ENCODE results near the gene SS18L1.

SS18L1 gene

DNA sequence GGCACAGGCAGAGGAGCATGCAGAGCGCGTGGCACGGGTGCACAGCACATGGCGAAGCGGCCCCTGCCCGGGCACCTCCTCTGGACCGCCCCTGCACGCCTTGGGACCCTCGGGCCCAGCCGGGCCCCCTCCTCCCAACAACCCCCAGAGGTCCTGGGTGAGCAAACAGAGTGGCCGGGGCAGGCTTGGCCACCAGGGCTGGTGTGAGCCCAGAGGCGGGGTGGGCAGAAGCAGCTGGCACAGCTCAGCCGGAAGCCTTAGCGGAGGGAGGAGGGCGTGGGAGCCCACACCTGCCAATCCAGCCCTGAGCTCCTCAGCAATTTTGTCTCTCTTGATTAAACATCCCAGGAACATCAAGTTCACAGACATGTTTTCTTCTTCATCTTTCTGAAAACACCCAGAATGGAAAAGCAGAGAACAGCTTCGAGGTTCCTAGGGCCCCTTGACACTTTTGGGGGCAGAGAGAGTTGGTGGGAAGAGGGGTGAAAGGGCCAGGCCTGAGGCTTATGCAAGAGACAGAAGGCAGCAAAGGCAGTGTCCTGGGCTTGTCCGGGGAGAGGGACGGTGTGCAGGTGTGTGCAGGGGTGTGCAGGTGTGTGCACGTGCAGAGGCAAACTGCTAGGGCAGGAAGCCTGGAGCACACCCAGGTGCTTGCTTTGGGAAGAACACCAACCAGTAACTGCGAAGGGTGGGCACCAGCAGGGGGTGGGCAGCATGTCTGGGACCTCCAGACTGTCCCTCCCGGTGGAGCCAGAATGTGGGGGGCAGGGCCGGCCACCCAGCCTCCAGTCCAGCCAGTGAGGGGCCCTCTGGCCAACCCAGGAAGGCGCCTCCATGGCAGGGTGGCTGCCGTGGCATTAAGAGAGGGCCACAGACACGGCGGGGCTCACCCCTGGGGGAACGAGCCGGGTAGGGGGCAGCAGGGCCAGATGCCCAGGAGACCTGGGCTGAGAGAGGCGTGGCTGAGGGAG is 71.7 kb downstream of the SS18L1 start:
- DNase-seq = no peak

- no peak for DNase-seq
Measured at GRCh38 chr20:62215991-62216635, 72.5 kb downstream of the SS18L1 start.

DNA sequence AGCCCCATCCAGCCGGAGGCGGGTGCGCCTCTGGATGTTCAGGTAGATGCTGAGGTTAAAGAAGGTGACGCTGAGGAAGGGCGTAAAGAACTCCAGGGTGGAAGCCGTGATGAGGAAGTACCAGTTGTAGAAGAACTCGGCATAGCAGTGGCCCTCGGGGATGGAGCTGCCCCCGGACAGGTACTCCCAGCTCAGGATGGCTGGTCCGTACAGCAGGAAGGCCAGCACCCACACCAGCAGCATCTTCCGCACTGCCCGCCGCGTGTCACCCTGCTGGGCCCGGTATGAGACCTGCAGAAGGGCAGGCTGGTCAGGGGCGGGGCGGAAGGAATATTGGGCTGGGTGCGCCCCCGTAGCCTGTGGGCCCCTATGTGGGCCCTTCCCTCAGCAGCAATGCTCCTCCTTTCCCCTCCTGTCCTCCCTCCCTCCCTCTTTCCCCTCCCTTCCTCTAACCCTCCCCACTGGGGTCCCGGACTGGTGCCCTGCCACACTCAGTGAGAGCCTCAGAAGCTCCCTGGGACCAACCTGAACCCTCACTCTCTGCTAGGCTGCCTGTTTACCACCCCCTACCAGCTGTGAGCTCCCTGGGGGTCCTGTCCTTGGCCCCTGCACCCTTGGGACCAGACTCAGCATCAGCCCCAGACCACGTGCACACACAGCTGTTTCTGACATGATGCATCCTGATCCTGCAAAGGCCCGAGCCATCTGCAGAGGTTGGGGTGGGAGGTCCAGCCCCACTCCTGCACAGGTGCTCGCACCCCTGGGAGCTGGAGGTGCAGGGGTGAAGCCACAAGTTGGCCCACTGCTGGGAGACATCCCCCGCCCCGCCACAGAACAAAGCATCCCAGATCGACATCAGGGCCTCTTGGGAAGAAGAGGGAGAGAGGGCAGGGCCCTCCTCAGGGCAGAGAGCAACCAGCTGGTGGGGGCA is 73.3 kb downstream of the SS18L1 start:
- DNase-seq = no peak

DNA sequence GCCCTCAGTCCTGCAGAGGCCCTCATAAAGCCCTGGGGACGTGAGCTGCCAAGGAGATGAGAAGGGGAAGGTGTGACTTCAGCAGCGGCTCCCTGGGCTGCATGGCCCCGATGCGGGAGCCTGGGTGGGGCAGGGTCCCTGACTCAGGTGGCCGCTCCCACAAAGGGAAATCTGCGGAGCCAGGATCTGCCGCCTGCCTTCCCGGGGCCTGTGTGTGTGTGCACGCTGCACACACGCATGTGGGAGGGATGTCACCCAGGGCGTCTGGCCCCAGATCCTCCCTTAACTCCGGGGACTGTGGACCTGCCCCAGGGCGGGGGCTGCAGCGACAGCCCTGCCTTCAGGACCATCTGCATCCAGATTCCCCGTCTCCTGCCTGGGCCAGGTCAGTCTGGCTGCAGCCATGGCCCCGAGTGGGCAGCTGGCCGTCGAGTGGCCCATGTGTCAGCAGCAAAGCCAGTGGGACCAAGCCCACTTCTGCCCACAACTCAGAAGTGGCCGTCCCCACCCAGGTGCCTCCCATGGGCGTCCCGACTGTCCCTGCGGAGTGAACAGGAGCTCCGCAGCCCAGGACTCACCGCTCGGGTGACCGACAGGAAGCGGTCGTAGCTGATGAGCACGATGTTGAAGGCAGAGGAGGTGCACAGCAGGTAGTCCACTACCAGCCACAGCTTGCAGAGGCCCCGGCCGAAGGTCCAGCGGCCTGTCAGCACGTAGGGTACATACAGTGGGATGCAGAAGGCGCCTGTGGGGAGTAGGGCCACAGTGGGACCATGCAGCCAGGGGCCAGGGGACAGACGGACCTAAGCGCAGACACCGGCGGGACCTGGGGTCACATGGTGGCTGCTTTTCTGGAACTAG is 74.6 kb downstream of the SS18L1 start:
- no peak for DNase-seq

DNA sequence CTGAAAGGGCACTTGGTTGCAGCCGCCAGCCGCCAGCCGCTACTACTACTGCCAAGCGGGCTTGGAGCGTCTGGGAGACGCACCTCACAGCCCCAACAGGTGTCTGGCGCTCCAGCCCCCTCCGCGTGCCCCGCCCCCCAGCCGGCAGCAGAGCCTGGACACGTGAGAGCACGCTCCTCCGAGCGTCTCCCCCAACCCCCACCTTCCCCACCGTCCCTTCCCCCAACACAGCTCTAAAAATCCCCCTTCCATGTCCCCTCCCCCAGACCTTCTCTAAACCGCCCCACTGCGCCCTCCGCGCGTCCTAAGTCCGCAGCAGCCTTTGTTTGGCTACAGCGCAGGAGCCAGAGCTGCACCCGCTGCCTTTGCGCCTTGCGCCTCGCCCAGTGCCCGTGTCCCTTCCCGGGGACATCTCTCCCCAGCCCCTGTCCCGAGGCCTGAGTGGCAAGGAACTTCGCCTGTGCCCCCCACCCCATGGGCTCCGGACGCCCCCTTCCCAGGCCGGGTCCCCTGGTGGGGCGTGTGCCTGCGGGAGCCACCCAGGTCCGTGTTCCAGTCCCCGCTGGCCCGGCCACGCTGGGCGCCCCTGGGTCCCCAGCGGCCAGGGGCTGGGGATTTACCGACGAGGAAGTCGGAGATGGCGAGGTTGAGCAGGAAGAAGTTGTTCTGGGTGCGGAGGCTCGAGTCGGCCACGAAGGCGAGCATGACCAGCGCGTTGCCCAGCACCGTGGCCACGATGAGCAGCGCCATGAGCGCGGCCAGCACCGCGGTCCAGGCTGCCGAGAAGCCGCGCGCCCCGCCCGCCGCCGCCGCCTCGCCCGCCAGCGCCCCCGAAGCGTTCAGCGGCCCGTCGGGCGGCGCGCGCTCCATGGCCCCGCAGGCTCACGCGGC is 75.8 kb downstream of the SS18L1 start:
- DNase-seq = no peak

DNA sequence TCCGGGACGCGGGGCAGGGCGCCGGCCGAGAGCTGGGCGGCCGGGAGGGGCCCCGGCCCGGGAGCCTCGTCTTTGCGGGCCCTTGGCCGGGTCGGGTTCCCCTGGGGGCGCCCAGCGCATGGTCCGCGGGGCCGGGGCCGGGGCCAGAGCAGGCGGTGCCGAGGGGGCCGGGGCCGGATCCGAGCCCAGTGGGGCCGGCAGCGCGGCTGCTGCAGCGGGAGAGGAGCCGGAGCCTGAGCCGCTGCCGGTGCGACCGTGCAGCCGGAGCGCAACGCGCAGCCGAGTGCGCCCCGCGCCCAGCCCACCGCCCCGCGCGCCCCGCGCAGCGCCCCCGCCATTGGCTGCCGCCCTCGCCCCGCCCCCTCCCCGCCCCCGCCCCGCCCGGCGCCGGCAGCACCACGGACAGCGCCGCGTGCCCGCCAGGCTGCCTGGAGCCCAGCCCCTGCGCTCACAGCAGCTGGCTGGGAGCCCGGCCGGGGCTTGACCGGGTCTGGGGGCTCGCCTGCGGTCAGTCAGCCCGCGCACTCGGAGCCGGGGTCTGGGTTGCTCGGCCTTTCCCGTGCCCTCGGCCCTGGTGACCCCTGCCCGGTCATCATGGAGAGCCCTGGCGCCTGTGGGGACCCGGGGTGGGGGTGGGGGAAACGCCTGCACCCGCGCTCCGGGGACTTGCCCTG is 76.6 kb downstream of the SS18L1 start, which contains the start of gene HRH3:
HRH3 (minus strand) TSS at position 287 of the 674 bp plus-strand sequence. CDS start 308 bp downstream, outside the sequence.
- DNase-seq = peak in 3 of 5 experiments; percentile 25 to 37 (median 34)

DNA sequence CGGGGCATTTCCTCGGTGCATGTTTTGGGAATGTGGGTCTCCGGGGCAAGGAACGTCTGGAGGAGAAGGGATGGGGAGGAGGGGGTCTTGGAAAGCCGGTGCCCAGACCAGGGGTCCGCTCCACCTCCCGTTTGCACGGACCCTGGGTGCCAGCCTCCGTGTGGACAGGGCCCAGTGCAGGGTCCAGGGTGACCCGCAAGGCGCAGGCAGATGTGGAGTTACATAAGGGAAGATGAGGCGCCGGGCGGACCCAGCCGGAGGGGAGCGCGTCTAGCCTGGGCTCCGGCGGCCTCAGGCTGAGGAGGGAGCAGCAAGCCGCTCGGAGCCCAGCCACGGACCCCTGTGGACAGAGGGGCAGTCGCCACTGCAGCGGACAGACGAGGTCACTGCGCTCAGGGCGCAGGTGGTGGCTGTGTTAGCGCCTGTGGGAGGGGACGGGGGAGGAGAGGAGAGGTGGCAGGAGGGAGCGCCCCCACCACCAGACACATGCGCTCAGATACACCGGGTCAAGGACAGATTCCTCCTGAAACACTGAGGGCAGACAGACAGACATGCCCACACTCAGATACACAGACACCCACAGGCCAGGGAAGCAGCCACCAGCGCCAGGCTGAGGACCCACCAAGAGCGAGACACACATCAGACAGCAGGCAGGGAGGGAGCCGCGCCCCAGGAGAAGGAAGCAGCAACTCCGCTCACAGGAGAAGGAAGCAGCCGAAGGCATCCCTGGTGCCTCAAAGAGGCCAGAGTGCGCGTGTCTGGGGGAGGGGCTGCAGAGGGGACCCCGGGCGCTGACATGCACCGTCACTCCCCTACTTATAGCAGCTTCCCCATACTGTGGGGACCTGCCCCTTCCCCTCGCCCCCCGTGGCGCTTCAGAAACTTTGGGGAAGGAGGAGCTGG is 77.3 kb downstream of the SS18L1 start:
- DNase-seq = no peak

DNA sequence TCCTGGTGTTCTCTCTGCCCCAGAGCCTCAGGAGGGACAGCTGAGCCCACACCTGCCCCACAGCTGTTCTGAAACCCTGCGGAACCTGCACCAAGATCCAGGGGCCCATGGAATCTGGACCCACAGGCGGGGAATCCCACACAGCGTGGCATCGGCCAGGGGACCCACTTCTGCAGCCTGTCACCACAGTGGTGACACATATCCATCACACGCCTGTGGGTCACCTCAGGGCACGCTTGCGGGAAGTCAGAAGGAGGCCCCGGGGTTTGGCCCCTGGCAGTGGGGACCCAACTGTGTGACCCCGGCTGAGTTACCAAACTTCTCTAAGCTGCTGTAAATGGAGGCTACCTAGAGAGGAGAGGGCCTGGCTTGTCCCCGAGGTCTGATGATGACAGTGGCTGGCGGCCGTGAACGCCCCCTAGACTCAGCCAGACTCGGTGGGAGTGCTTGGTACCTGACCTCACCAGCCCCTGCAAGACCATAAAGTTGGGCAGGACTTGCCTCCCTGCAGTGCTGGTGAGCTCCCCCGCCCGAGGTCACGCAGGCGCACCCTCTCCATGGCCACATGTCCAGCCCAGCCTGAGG is 78.8 kb downstream of the SS18L1 start:
- no peak for DNase-seq

DNA sequence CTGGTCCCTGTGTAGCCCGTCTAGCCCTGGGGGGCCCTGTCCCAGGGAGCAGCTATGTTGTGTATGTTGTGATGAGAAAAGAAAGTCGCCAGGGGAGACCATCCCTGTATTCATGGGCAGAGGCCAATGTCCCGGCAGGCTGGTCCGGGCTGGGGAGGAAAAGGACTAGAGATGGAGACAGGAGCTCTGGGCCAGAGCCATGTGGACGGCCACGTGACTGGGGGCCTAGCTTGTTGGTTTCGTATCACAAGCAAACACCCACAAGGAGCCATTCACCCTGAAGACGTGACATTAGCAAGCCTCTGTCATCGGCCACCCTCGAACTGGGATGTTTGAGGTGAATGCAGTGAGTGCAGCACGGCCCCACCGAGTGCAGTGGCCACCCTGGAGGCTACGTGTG is 79.4 kb downstream of the SS18L1 start:
- DNase-seq = no peak

- no peak for DNase-seq
Measured at GRCh38 chr20:62223571-62223970, 80.0 kb downstream of the SS18L1 start.

GRCh38 chr20:62224113-62224855 is 80.7 kb downstream of the SS18L1 start:
- DNase-seq = no peak

GRCh38 chr20:62225026-62225425 is 81.5 kb downstream of the SS18L1 start:
- DNase-seq = no peak

- no peak for DNase-seq
Measured at GRCh38 chr20:62225820-62226635, 82.5 kb downstream of the SS18L1 start.

- DNase-seq = no peak
Measured at GRCh38 chr20:62226707-62227590, 83.4 kb downstream of the SS18L1 start.

DNA sequence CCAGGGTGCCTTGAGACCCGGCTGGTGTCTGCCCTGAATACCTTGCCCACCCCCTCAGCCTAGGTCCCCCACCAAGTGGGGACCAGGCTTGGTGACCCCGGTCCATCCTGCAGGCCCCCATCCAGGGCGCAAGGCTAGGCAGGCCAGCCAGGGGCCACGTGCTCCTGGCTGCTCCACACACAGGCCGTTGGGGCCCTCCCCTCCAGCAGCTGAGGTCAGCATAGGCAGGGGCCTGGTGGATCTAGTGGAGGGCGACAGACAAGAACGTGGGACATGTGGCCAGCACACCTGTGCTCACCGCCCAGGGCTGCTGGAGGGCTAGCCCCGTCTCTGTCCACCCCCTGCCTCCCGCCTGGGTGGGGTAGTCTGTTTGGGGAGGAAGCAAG is 84.0 kb downstream of the SS18L1 start:
- no peak for DNase-seq
